Measurements from ENCODE around the gene WSCD2. TPM values are rescaled to one million over a fixed set of nuclear protein-coding genes. Genes with fewer than 3 reads are reported as not detected.

Gene WSCD2
- total and polyA plus RNA-seq, 2 donors (not counting 1 experiment from before 2014, with no cell fraction given): 1.1 to 5.9 TPM

DNA sequence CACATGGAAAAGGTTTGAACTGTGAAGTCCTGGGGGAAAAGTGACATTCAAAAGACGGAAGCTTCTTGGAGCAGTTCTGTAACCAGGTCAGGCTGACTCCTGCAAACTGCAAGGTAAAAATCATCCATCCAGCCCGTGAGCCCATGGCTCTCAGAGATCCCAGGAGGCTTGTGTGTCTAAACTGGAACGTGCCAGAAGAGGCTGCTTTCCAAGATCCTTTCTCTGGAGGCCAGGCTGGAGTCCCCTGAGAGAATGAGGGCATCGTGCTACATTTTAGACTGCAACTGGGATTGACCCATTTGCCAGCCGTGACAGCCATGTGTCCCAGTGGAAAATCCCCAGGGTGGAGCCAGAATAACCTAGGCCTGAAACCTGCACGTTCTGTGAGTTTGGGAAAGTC is 7.8 kb upstream of the WSCD2 start:
- intact Hi-C loops (cut with micrococcal nuclease): no loop called here
- H3K79me2 ChIP-seq (ENCODE audit: control insufficient read depth, insufficient read depth, low read length): no peaks in the 10 kb centered on the region
- no peak overlapping the region for H3K9ac ChIP-seq (ENCODE audit: low read length)
- ChIA-PET POLR2A (no interaction called here), CTCF (no interaction called here)
- 93% methylated on average over 6 of the region's 6 CpGs for WGBS (ENCODE audit: insufficient coverage)
- peaks cover 11 to 44% of the 10 kb centered on the region in 2 donors for H3K4me1 ChIP-seq (ENCODE audit: control insufficient read depth in 2 of 2, insufficient read depth in 2 of 2, low read length in 2 of 2)
- H3K4me3 ChIP-seq (ENCODE audit: control extremely low read depth in 1 of 5, extremely low read depth in 1 of 5, insufficient read depth in 1 of 5, low read depth in 2 of 5, low read length in 4 of 5): no peak overlapping the region
- no peak overlapping the region for H3K27ac ChIP-seq (ENCODE audit: low read length in 2 of 2)
- ATAC-seq (ENCODE audit: low read depth) (no peak), DNase-seq (no peak)
- H4K20me1 ChIP-seq (ENCODE audit: control insufficient read depth, insufficient read depth, low read length, poor library complexity, severe bottlenecking): no peaks in the 10 kb centered on the region
- H3K4me3 Mint-ChIP-seq: no peak overlapping the region
- H3K27me3 ChIP-seq (replicated peaks in 1 of 4; ENCODE audit: control extremely low read depth in 1 of 4, control insufficient read depth in 3 of 4, insufficient read depth in 4 of 4, low read length in 3 of 4): peaks cover 0 to 5% (median 2%) of the 10 kb centered on the region in 4 experiments
- no peaks in the 10 kb centered on the region for H3K9me3 Mint-ChIP-seq (ENCODE audit: insufficient read depth)
- peaks cover 7% of the 10 kb centered on the region for H3K27me3 Mint-ChIP-seq
- H3K36me3 ChIP-seq (replicated peaks in 1 of 2; ENCODE audit: control extremely low read depth in 1 of 2, control insufficient read depth in 1 of 2, extremely low read depth in 1 of 2, insufficient read depth in 2 of 2, low read length in 1 of 2): no peaks in the 10 kb centered on the region
- no peak overlapping the region for H2AFZ ChIP-seq (ENCODE audit: insufficient read depth, low read depth, low read length, poor library complexity, severe bottlenecking)
- TF ChIP-seq EZH2 (IDR thresholded peaks at IDR 0.05; ENCODE audit: borderline replicate concordance, insufficient read depth, low read depth, low read length, poor library complexity, severe bottlenecking): no peak
- TF ChIP-seq, protein P1, sequence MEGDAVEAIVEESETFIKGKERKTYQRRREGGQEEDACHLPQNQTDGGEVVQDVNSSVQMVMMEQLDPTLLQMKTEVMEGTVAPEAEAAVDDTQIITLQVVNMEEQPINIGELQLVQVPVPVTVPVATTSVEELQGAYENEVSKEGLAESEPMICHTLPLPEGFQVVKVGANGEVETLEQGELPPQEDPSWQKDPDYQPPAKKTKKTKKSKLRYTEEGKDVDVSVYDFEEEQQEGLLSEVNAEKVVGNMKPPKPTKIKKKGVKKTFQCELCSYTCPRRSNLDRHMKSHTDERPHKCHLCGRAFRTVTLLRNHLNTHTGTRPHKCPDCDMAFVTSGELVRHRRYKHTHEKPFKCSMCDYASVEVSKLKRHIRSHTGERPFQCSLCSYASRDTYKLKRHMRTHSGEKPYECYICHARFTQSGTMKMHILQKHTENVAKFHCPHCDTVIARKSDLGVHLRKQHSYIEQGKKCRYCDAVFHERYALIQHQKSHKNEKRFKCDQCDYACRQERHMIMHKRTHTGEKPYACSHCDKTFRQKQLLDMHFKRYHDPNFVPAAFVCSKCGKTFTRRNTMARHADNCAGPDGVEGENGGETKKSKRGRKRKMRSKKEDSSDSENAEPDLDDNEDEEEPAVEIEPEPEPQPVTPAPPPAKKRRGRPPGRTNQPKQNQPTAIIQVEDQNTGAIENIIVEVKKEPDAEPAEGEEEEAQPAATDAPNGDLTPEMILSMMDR (IDR thresholded peaks at IDR 0.05): no peak
- no peak overlapping the region for H3K4me2 ChIP-seq (replicated peaks; ENCODE audit: low read depth, low read length, poor library complexity, severe bottlenecking)
- H3K27ac Mint-ChIP-seq: no peak overlapping the region
- peaks cover 0 to 9% (median 0%) of the 10 kb centered on the region in 3 donors for H3K9me3 ChIP-seq (ENCODE audit: control extremely low read depth in 1 of 3, control insufficient read depth in 2 of 3, insufficient read depth in 1 of 3, low read length in 2 of 3)
- peaks cover 36% of the 10 kb centered on the region for H3K4me1 Mint-ChIP-seq

DNA sequence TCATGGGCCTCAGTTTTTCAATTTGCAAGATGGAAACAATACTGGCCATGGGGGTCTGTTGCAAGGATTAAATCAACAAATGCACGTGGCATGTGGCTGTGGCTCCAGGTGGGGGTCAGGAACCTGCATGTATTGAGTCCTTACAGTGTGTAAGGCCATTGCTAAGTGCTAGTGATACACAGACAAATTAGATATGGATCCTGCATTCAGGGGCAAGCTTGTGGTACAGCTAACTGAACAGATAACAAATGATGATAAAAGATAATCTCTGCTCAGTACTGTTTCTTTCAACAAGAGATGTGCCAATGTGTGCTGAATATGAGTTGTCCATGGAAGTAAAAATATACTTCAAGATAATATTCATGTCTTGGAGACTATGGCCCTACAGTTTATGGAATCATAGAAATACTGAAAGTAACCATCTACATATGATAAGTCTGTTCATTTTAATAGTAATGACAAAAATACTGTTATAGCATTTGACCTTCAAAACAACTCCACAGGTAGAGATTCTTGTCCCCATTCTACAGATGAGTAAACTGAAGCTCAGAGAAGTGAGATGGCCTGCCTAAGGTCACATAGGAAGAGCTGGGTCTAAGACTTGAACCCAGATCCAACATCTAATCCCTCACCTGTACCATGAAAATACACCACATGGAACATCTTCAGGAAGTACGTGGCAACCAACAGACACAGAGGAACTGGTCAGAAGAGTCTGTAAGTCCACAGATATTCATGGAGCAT is 7.2 kb upstream of the WSCD2 start:
- Histone ChIP-seq H3K27ac (ENCODE audit: low read length in 2 of 2) (no peak overlapping the region), H3K36me3 (replicated peaks in 1 of 2; ENCODE audit: control extremely low read depth in 1 of 2, control insufficient read depth in 1 of 2, extremely low read depth in 1 of 2, insufficient read depth in 2 of 2, low read length in 1 of 2) (no peaks in the 10 kb centered on the region), H3K9ac (ENCODE audit: low read length) (no peak overlapping the region), H3K79me2 (ENCODE audit: control insufficient read depth, insufficient read depth, low read length) (no peaks in the 10 kb centered on the region), H3K9me3 (ENCODE audit: control extremely low read depth in 1 of 3, control insufficient read depth in 2 of 3, insufficient read depth in 1 of 3, low read length in 2 of 3) (peaks cover 0 to 9% (median 0%) of the 10 kb centered on the region in 3 donors), H3K4me1 (ENCODE audit: control insufficient read depth in 2 of 2, insufficient read depth in 2 of 2, low read length in 2 of 2) (peaks cover 8 to 39% of the 10 kb centered on the region in 2 donors), H3K4me2 (replicated peaks; ENCODE audit: low read depth, low read length, poor library complexity, severe bottlenecking) (no peak overlapping the region), H3K27me3 (replicated peaks in 1 of 4; ENCODE audit: control extremely low read depth in 1 of 4, control insufficient read depth in 3 of 4, insufficient read depth in 4 of 4, low read length in 3 of 4) (peaks cover 0 to 11% (median 4%) of the 10 kb centered on the region in 4 experiments), H4K20me1 (ENCODE audit: control insufficient read depth, insufficient read depth, low read length, poor library complexity, severe bottlenecking) (no peaks in the 10 kb centered on the region), H2AFZ (ENCODE audit: insufficient read depth, low read depth, low read length, poor library complexity, severe bottlenecking) (no peak overlapping the region), H3K4me3 (ENCODE audit: control extremely low read depth in 1 of 5, extremely low read depth in 1 of 5, insufficient read depth in 1 of 5, low read depth in 2 of 5, low read length in 4 of 5) (no peak overlapping the region)
- H3K4me3 Mint-ChIP-seq: no peak overlapping the region
- CTCF ChIA-PET: no interaction called here
- peaks cover 12% of the 10 kb centered on the region for H3K27me3 Mint-ChIP-seq
- no peaks in the 10 kb centered on the region for H3K9me3 Mint-ChIP-seq (ENCODE audit: insufficient read depth)
- H3K27ac Mint-ChIP-seq: no peak overlapping the region
- POLR2A ChIA-PET: no interaction called here
- ATAC-seq (ENCODE audit: low read depth): no peak
- TF ChIP-seq EZH2 (IDR thresholded peaks at IDR 0.05; ENCODE audit: borderline replicate concordance, insufficient read depth, low read depth, low read length, poor library complexity, severe bottlenecking): no peak
- TF ChIP-seq, protein P1 (IDR thresholded peaks at IDR 0.05): no peak
- peaks cover 32% of the 10 kb centered on the region for H3K4me1 Mint-ChIP-seq
- no peak for DNase-seq
- intact Hi-C loops (cut with micrococcal nuclease): no loop called here
- 66% methylated on average over 2 of the region's 2 CpGs for WGBS (ENCODE audit: insufficient coverage)
